GM19463 (cell line): ENCODE data around the gene TMPRSS13.
"Not testable (repeated sequence)": the region's sequence is repeated elsewhere in the genome, so short reads cannot be mapped to it uniquely, and the experiment has no call there.

Experiments used
- ATAC-seq: cut with Tn5 transposase; IDR thresholded peaks from one replicate; pipeline ENCODE4 v1.9.1; 2021; ENCODE audit warnings: mild to moderate bottlenecking, moderate library complexity; ENCODE audit not compliant: unreplicated experiment

Gene TMPRSS13

GRCh38 chr11:117950993-117951961 is 22.1 kb upstream of the TMPRSS13 start:
- ATAC-seq: no peak

- ATAC-seq: no peak
Measured at GRCh38 chr11:117950301-117950700, 21.1 kb upstream of the TMPRSS13 start.

- no peak for ATAC-seq
Measured at GRCh38 chr11:117949062-117949461, 19.9 kb upstream of the TMPRSS13 start.

- ATAC-seq: not testable (repeated sequence)
Measured at GRCh38 chr11:117948466-117948865, 19.3 kb upstream of the TMPRSS13 start.

GRCh38 chr11:117947751-117948150 is 18.5 kb upstream of the TMPRSS13 start:
- not testable (repeated sequence) for ATAC-seq

- ATAC-seq: peak; percentile 43
Measured at GRCh38 chr11:117946842-117947526, 17.8 kb upstream of the TMPRSS13 start.

- no peak for ATAC-seq
Measured at GRCh38 chr11:117946156-117946841, 17.1 kb upstream of the TMPRSS13 start.

- no peak for ATAC-seq
Measured at GRCh38 chr11:117945047-117945810, 16.0 kb upstream of the TMPRSS13 start.

GRCh38 chr11:117944554-117944953 is 15.4 kb upstream of the TMPRSS13 start:
- peak; percentile 45 for ATAC-seq

- ATAC-seq: no peak
Measured at GRCh38 chr11:117941976-117942654, 12.9 kb upstream of the TMPRSS13 start.

GRCh38 chr11:117941163-117941707 is 12.0 kb upstream of the TMPRSS13 start:
- ATAC-seq: no peak

- no peak for ATAC-seq
Measured at GRCh38 chr11:117940736-117941135, 11.5 kb upstream of the TMPRSS13 start.

- no peak for ATAC-seq
Measured at GRCh38 chr11:117936973-117937372, 7.8 kb upstream of the TMPRSS13 start.

- ATAC-seq: no peak
Measured at GRCh38 chr11:117934526-117935307, 5.5 kb upstream of the TMPRSS13 start.

GRCh38 chr11:117933930-117934329 is 4.7 kb upstream of the TMPRSS13 start:
- ATAC-seq: no peak

- ATAC-seq: no peak
Measured at GRCh38 chr11:117933475-117933874, 4.3 kb upstream of the TMPRSS13 start.

GRCh38 chr11:117932947-117933346 is 3.7 kb upstream of the TMPRSS13 start:
- ATAC-seq: no peak

- no peak for ATAC-seq
Measured at GRCh38 chr11:117932426-117932825, 3.2 kb upstream of the TMPRSS13 start.

- no peak for ATAC-seq
Measured at GRCh38 chr11:117931971-117932370, 2.8 kb upstream of the TMPRSS13 start.
